Suprapubic skin (tissue), 3 donors: Measurements from ENCODE around the gene PACS2.

ENCODE experiments used
- CTCF ChIP-seq, 2 donors: fragments of 200-600 bp in 1 of 2; fragments of 450-650 bp in 1 of 2; sonication (generic) in 1 of 2; IDR thresholded peaks; one replicate each; pipeline ENCODE4 v1.5.1; 2016 to 2019; ENCODE audit warnings: antibody characterized with exemption in 2 of 2, mild to moderate bottlenecking in 1 of 2, moderate library complexity in 1 of 2
- POLR2A ChIP-seq, 2 donors: fragments of 450-650 bp; IDR thresholded peaks; one replicate each; pipeline ENCODE4 v1.6.1; 2017; ENCODE audit warnings: antibody characterized with exemption in 2 of 2, mild to moderate bottlenecking in 2 of 2, moderate library complexity in 2 of 2

- no peak for TF ChIP-seq CTCF (IDR thresholded peaks at IDR 0.05)
- no peak for TF ChIP-seq POLR2A (IDR thresholded peaks at IDR 0.05)
Measured at GRCh38 chr14:105343194-105343593, 28.6 kb downstream of the PACS2 start.
